GM21360 (cell line): ENCODE measurements around the gene DCXR.

ENCODE experiments used
- ATAC-seq: cut with Tn5 transposase; IDR thresholded peaks from one replicate; pipeline ENCODE4 v1.9.1; 2021; ENCODE audit warnings: mild to moderate bottlenecking, moderate library complexity; ENCODE audit not compliant: unreplicated experiment

DCXR gene

GRCh38 chr17:82055965-82056728, 18.6 kb upstream of the DCXR start:
- ATAC-seq = no peak

GRCh38 chr17:82055023-82055964, 17.8 kb upstream of the DCXR start:
- ATAC-seq = no peak

DNA sequence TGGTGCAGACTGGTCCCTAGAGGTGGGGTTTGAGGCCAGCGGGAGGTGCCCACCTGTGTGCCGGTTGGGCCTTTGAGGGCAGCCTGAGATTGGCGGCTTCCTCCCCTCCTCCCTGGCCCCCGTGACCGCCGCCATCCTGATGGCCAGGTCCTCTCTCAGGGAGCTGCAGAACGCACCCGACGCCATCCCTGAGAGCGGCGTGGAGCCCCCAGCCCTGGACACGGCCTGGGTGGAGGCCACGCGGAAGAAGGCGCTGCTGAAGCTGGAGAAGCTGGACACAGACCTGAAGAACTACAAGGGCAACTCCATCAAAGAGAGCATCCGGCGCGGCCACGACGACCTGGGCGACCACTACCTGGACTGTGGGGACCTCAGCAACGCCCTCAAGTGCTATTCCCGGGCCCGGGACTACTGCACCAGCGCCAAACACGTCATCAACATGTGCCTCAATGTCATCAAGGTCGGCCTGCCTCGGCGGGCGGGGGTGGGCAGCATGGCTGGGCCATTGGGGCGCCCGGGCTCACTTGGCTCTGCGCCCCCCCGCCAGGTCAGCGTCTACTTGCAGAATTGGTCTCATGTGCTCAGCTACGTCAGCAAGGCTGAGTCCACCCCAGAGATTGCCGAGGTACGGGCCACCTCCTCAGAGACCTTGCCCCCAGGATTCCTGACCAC, 17.0 kb upstream of the DCXR start:
- ATAC-seq = no peak

GRCh38 chr17:82053556-82054263, 16.2 kb upstream of the DCXR start:
- ATAC-seq = no peak

DNA sequence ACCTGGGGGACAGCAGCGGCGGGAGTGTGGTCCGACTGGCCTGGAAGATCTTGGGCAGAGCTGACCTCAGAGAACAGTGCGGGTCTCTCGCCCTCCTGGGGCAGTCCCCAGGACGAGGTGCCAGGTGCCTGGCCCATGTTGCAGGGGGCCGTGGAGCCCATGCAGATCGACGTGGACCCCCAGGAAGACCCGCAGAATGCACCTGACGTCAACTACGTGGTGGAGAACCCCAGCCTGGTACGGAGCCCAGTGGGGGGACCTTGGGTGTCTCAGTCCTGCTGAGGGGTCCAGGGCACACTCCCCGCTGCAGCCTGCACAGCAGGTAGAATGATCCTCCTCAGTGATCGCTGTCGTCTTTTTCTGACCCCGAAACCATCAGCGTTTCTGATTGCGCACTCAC, 15.6 kb upstream of the DCXR start:
- no peak for ATAC-seq

DNA sequence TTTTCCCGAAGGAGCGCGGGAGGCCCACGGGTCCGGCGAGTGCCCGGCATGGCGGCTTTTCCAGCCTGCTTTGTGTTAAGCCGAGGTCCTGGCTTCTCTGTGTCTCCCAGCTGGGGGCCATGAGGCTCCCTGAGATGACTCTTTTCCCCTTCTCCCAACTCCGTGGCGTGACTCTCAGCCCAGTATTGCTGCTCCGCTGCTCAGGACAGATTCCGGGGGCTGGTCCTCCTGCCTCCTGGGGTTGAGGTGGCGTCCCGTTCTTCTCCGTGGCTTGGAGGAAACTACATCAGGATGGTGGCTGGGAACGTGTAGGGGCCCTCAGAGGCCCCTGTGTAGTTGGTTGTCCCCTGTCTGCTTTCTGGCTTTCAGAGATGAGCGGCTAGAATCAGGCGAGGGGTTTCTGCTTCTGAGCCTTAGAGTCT, 15.2 kb upstream of the DCXR start:
- ATAC-seq = no peak

DNA sequence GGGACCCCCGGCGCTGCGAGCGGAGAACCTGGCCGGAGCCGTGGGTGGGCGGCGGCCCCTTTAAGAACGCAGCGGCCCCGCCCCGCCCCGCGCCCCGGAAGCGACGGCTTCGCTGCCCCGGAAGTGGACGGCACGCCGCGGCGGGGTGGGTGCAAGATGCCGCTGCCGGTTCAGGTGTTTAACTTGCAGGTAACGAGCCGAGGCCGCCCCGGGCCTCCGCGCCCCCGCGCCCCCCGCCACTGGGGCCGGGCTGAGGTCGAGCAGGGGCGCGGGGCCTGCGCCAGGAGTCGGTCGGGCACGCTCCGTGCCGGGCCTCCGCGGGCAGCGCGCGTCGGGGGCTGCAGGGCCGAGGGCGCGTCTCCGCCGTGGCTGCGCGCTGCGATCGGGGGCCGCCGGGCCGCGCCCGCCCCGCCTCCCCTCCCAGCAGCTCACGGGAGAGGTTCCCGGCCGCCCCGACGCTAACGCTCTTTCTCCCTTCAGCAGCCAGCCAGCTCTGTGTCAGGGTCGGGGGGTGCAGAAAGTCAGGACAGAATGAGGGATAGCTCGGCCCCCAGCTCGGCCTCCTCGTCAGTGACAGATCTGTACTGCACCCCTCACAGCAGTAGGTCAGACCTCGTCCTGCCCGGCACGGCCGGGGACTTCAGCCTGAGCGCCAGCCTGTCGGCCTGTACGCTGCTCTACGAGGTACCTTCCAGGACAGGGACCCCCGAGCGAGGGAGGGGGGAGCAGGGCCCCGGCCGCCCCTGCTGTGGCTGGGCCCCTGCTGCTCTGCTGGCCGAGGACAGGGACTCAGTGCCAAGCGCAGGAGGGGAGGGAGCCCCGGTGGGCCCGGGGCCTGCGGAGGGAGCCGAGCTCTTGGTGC, 14.5 kb upstream of the DCXR start, which contains the start of the genes GPS1 and RFNG:
Gene GPS1 (plus strand): TSS at position 123 of the 862 bp plus-strand sequence. CDS start 34 bp downstream, at position 157.
Gene RFNG (minus strand): TSS at position 36 of the 862 bp plus-strand sequence. CDS start 45 bp downstream, outside the sequence.
- ATAC-seq = no peak

DNA sequence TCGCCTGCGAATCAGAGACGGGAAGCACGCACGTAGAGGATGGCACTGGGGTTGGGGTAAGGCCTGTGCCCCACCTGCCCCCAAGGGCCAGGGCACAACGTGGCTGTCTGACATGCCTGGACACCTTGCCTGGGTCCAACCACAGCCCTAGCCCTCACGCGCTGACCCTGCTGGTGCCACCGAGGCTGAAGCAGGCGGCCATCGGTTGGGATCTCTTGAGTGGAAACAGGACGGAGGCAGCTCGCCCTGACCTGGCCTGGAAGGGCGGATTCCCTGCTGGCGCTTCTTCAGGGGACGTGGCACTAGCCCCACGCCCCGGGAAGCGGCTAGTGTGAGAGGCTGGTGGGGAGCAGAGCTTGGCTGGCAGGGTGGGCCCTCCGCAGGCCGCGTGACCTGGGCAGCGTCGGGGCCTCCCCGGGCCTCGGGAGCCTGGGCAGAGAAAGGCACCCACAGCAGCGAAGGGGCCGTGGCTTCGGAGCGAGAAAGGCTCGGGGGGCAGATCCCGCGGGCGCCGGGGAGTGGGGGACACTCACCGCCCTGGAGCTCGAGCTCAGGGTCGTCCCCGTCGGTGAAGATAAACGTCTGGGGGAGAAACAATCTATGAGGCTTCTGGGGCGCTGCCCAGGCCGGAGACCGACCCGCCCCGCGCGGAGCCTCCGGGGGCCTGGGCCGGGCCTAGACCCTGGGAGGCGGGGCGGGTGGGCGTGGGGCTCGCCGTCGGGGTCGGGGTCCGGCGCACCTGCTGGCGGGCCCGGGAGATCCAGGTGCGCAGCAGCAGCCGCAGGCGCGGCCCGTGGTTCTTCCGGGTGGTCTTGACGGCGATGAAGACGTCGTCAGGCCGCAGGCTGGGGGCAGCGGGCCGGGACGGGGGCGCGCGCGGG, 13.5 kb upstream of the DCXR start:
- ATAC-seq = no peak

DNA sequence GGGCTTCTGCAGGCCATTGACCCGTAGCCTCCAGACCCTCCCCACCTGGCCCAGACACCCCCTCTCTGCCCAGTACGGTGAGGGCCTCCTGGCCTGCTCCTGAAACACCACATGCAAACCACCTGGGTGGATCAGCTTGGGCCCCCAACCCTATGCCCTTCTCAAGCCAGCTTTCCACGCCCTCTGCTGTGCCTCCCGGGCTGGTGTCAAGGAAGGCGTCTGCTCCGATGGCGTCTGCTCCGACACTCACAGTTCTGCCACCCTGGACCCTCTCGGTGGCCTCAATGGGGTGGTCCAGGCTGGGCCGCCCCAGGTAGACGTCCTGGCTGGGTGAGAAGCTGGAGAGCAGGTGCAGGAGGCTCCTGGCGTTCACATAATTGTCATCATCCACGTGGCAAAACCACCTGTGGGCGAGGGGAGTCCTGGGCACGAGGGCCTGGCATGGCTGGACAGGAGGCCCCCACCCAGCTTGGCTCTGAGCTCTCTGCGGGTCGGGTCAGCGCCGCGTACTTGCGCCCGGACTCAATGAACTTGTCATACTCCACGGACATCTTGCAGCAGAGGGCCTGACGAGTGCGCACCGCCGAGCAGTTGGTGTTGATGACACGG, 12.8 kb upstream of the DCXR start:
- ATAC-seq = no peak

DNA sequence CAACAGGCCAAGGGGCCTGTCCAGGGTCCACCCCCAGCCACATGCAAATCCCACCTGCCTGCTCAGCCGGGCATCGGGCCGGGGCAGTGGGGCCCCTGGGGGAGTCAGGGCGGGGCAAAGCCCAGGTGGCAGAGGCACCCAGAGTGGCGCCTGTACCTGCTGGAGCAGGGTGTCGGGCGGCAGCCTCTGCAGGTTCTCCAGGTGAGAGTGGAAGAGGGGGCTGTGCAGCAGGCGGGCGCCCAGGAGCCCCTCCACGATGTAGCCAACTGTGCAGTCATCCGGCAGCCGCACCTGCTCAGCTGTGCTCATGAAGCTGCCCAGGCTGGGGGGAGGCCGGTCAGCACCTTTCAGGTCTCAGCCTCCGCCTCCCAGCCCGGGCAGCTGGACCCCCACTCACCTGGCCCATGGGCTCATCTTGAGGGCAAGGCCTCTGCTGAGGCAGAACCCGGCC, 12.0 kb upstream of the DCXR start:
- no peak for ATAC-seq

DNA sequence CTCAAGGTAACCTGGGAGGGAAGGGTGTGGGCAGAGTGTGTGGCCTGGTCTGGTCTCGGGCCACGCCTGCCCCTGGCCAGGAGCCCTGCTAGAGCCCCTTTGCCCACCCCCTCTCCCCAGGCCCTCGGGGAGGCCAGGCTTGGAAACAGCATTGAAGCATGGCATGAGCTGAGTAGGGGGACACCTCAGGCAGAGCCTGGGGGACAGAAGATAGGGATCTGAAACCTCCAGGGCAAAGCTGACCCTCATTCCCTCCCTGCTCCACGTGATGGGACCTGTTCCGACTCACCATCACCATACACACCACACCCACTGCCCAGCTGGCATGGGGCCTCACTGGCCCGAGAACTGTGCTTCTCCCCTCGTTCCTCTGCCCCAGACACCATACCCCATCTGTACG, 11.6 kb upstream of the DCXR start:
- ATAC-seq = no peak

GRCh38 chr17:82048571-82048971, 11.1 kb upstream of the DCXR start:
- ATAC-seq = no peak

GRCh38 chr17:82047914-82048570, 10.5 kb upstream of the DCXR start:
- no peak for ATAC-seq

- no peak for ATAC-seq
These were observed 9.9 kb upstream of the DCXR start for GRCh38 chr17:82047379-82047778.

DNA sequence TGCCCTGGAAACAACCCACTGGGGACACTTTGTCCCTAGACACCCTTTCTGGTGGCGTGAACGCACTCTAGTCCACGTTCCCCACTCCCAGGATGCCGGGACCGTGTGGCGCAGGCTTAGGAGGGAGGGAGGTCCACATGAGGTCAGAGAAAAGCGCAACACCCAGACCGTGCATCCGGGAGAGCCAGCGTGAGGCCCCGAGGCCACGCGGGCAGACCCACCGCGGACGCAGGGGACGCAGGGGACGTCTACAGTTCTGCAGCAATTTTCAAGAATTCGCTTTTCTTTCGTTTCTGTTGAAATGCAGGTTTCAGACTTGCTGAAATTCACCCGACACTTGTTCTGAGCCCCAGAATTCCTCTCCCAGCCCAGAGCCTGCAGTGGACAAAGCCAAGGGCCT, 9.4 kb upstream of the DCXR start:
- ATAC-seq = no peak

- no peak for ATAC-seq
These were observed 8.5 kb upstream of the DCXR start for GRCh38 chr17:82045936-82046484.

DNA sequence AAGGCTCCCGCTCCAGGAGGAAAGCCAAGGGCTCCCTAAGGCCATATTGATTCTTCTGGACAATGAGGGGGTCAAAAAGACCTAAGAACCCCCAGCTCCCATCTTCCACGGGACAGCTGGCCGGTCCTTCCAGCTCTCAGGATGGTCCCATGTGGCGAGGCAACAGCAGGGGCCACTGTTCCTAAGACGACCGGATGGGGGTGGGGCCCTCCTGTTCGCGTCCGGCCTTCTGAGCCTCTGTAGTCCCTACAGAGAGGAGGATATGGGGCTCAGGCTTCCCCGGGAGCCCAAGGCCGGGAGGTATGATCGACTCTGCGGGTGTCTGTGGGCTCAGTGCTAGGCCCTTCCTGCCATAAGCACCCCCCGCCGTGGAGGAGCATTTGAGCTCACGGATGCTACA, 6.0 kb upstream of the DCXR start:
- ATAC-seq = no peak
